Forelimb muscle (tissue), 1 donor: ENCODE results near the gene ATF2. TPM values are rescaled to one million over a fixed set of nuclear protein-coding genes. Genes with fewer than 3 reads are reported as not detected.

Source experiments
- DNase-seq: peaks from one replicate; pipeline ENCODE4 v3.0.0-alpha.2; 2013; ENCODE audit warnings: low read depth
- polyA plus RNA-seq: library from polyadenylated mRNA; unstranded; fragments of 120-200 nt; gene quantifications from one replicate; pipeline ENCODE4 v1.2.1, GENCODE V29; 2013; ENCODE audit not compliant: insufficient read length

Gene ATF2, protein sequence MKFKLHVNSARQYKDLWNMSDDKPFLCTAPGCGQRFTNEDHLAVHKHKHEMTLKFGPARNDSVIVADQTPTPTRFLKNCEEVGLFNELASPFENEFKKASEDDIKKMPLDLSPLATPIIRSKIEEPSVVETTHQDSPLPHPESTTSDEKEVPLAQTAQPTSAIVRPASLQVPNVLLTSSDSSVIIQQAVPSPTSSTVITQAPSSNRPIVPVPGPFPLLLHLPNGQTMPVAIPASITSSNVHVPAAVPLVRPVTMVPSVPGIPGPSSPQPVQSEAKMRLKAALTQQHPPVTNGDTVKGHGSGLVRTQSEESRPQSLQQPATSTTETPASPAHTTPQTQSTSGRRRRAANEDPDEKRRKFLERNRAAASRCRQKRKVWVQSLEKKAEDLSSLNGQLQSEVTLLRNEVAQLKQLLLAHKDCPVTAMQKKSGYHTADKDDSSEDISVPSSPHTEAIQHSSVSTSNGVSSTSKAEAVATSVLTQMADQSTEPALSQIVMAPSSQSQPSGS
- 34.8 TPM for polyA plus RNA-seq

GRCh38 chr2:175167792-175168563 lies at the start of gene ATF2:
ATF2 (minus strand) TSS chr2:175168203; CDS start chr2:175136443, 31,760 bp downstream.
- DNase-seq, result peak; percentile 96

- DNase-seq, result no peak
These were observed 39.9 kb upstream of the ATF2 start for GRCh38 chr2:175207741-175208438.

DNA sequence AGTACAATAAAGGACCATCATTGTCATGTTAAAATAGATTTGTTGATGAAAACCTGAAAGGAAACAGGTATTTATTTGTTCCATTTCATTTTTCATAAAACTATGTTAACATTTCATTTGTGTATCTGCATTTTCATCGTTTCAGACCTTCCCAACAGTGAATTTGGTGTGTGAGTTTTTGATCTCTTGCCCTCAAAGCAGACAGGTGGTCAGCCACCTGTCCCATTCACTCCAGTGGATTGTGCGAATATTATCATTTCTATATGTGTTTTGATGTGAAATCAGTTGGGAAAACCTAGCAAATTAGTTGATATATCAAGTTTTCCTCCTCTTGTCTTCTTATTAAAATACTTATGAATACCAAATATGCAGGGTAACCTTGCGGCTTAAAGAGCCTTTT lies 38.9 kb upstream of the ATF2 start:
- no peak for DNase-seq

GRCh38 chr2:175205523-175205922 lies 37.5 kb upstream of the ATF2 start:
- no peak for DNase-seq

DNA sequence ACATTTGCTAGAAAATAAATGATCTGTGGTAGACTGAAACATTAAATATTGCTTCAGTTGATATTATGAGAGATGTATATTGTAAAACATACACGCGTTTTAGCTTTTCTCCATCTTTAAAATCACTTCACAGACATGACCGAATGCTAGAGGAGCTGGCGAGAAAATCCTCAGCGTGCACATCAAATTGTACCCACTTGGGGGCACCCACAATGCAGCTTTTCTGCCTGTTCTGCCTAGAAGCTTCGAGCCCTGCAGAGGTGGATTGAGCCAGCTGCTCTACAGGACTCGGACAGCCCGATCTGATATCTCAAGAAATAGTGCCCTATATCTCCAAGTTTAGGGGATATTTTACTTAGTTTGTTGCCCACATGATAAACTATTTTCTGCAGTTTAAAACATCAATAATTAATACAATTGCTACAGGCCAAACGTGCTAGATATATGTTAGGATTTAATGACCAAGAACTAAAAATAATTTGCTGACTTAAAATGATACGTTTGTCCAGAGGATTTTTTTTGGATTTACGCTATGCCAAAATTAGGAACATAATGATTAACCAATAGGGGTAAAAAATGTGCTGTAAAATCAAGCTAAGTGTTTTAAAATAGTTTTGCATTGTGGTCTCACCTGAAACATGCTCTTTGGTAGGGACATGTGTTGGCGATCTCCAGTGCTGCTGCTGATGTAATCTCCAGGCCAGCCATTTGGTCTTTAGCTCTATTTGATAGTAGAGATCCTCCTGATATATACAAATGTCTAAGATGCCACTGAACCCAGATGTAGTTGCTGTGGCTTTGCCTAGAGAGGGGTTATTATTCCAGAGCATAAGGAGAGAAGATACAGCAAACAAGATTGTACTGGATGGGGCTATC lies 35.9 kb upstream of the ATF2 start:
- DNase-seq, result no peak

DNA sequence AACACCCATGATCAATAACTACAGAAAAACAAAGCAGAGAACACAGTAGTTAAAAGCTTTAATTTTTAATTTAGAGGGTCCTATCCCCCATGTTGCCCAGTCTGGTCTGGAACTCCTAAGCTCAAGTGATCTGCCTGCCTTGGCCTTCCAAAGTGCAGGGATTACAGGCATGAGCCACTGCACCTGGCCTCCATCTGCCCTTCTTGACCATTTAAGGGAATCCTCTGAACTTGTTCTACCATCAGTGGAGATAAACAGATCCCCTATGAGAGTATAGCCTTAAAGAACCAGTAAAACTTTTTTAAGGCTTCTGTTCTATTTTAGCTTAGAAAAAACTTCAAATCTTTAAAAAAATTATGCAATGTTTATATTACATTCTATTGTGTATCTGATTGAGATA lies 27.0 kb upstream of the ATF2 start:
- no peak for DNase-seq

DNA sequence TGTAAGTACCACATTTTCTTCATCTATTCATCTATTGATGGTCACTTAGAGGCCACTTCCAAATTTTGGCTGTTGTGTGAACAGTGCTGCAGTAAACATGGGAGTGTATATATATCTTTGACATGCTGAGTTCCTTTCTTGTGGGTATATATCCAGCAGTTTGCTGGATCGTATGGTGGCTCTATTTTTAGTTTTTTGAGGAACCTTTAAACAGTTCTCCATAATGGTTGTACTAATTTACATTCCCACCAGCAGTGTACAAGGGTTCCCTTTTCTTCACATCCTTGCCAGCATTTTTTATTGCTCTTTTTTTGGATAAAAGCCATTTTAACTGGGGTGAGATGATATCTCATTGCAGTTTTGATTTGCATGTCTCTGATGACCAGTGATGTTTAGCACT lies 20.8 kb upstream of the ATF2 start:
- DNase-seq, result no peak

DNA sequence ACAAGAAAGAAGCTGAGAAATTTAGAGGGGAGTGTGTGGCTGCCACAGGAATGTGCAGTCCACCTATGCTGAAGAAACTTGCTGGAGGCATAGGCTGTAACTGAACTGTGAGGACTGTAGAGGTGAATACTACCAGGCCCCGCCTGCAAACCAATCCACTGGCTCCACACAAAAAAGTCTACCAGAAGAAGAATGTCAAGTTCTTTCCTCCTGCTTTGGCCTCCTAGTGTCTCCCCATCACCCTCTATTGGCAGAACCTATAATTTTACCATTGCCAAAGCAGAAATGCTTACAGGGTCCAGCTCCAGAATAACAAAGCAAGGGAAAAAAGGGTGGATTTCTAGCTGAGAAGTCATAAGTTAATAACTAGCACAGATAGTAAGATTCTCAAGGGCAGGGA lies 19.4 kb upstream of the ATF2 start:
- no peak for DNase-seq

- DNase-seq, result no peak
These were observed 15.7 kb upstream of the ATF2 start for GRCh38 chr2:175183674-175184073.

DNA sequence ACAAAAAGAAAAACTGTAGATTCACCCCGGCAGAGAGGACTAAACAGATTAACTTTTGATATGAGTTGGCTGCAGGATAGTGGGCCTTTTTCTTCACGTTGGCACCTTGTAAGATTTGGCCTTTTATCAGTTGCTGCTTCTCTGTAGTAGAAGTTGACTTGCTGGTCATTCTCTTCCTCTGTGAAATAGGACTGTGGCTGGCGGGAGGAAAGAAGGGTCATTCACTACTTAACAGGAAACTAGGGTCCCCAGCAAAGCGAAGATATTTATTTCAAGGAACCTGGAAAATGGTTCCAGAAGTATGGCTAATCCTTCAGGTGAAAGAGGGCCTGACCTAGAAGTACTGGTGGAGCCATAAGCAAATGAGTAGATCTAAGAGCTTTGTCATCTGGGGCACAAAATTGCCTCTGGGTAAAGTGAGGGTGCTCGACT lies 13.9 kb upstream of the ATF2 start:
- DNase-seq, result no peak

- DNase-seq, result peak; percentile 75
These were observed 13.3 kb upstream of the ATF2 start, which contains the start of gene ATP5MC3 for GRCh38 chr2:175181104-175181876. ATP5MC3 (minus strand) TSS chr2:175181710; CDS start chr2:175181393, 317 bp downstream.

DNA sequence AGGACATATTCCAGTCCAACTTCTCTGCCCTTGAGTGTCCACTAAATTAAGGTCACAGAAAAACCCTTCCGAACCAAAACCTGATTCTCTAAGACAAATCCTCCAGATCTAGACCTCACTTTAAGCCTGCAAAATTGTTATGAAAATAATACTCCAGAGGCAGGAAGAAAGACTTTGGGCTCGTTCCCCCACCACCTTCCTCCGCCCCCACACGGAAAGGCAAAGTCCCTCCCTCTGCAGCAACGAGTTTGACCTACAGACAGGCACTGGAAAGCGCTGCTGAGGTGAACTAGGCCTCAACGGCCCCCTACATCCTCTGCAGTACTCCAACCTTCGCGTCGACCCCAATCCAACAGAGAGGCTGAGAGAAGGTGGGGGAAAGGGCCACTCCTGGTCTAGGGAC lies 12.7 kb upstream of the ATF2 start:
- DNase-seq, result no peak

GRCh38 chr2:175176624-175177023 lies 8.6 kb upstream of the ATF2 start:
- no peak for DNase-seq

GRCh38 chr2:175175896-175176295 lies 7.9 kb upstream of the ATF2 start:
- DNase-seq, result no peak

- no peak for DNase-seq
These were observed 7.3 kb upstream of the ATF2 start for GRCh38 chr2:175175320-175175719.

- DNase-seq, result no peak
These were observed 2.8 kb upstream of the ATF2 start for GRCh38 chr2:175170659-175171304.

GRCh38 chr2:175169191-175169590 lies 1.2 kb upstream of the ATF2 start:
- DNase-seq, result no peak

- DNase-seq, result no peak
These were observed 552 bp upstream of the ATF2 start for GRCh38 chr2:175168564-175168945.

DNA sequence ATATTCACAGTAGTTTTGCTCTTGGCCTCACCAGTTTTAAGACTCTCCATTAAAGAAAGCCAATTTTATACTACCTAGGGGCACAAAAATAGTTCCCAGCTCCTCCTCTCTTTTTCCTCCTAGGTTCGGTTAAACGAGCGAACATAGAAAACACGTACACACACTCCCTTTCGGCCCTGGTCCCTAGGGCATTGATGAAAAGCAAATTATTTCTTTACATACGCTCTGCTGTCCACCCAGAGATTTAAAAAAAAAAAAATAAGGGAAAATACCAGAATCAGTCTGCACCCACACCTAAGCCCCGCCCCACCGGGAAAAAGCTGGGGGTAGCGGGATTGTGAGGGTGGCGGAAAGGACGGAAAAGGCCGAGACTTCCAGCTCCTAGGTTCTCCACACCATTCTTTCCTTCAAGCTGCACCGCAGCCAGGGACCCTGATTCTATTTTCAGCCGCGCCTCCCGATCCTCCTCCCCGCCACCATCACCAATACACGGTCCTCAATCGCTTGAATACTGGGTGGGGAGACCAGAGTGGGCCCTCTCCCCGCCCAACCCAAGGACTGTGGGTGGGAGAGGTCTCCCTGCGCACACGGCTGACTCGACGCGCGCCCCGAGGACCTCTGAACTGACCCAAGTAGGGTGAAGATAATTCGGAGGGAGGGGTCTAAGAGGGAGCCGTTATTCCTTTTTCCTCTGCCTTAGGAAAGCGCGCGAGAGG lies 769 bp downstream of the ATF2 start:
- DNase-seq, result peak; percentile 14
